Upper lobe of right lung (tissue), 1 donor: ENCODE data around the gene NXNL2. TPM values are rescaled to one million over a fixed set of nuclear protein-coding genes. Genes with fewer than 3 reads are reported as not detected.
A peak's percentile ranks its signal among the peaks of the same experiment; 100 is the strongest.

ENCODE experiments used
- ATAC-seq: fragments of 200-7000 bp; cut with Tn5 transposase; one replicate; pipeline ENCODE4 v1.9.1; 2020; ENCODE audit warnings: mild to moderate bottlenecking, moderate library complexity
- DNase-seq: peaks from one replicate; pipeline ENCODE4 v3.0.0-alpha.2; 2020
- H3K27ac ChIP-seq: fragments of 200-600 bp; one replicate; pipeline ENCODE4 v1.8.0; 2022
- H3K27me3 ChIP-seq: fragments of 200-600 bp; one replicate; pipeline ENCODE4 v1.8.0; 2022; ENCODE audit warnings: mild to moderate bottlenecking
- H3K36me3 ChIP-seq: fragments of 200-600 bp; one replicate; pipeline ENCODE4 v1.8.0; 2022
- H3K4me1 ChIP-seq: fragments of 200-600 bp; one replicate; pipeline ENCODE4 v1.8.0; 2022
- H3K4me3 ChIP-seq: fragments of 200-600 bp; one replicate; pipeline ENCODE4 v1.8.0; 2022; ENCODE audit warnings: mild to moderate bottlenecking
- H3K9me3 ChIP-seq: fragments of 200-600 bp; one replicate; pipeline ENCODE4 v1.8.0; 2022
- CTCF ChIP-seq: fragments of 200-600 bp; IDR thresholded peaks from one replicate; pipeline ENCODE4 v1.8.0; 2022; ENCODE audit warnings: antibody characterized with exemption
- intact Hi-C: fragments of 100-400 bp; cut with DNase I; formaldehyde crosslinking; loops from one replicate; pipeline ENCODE4 v1.11.0; 2022
- total RNA-seq: library from RNA; stranded (reverse); fragmentation: NEBNext Ultra II Directional; extraction: Animal tissue kit (Norgen Biotek cat#: 25700); gene quantifications from one replicate; pipeline ENCODE4 v1.2.1, GENCODE V29; 2021
- donor health status: DM: no; HTN: yes; CAD: no; lungs with severe emphysema.

NXNL2 gene
- total RNA-seq, 1 donor from 2014 or later = not detected

DNA sequence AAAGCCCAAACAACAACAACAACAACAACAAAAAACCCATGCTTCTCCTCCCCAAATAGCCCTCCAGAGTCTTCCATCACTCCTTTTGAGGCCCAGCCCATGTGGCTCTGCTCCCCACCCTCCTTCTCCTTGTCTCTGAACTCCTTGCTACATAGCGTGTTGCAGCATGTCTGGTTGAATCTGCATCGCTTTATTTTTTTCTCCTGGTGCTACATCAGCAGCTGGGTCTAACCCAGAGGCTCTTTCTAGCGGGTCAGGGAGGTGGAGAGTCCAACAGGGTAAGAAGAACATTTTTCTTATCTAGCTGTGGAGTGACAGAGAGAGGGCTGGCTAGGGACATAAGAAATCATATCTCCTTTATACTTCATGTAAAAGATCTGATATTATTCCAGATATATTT is 18.4 kb downstream of the NXNL2 start:
- Histone ChIP-seq H3K27ac (no peak overlapping the region), H3K27me3 (no peaks in the 10 kb centered on the region), H3K36me3 (no peaks in the 10 kb centered on the region), H3K9me3 (no peaks in the 10 kb centered on the region), H3K4me3 (no peak overlapping the region), H3K4me1 (no peaks in the 10 kb centered on the region)
- TF ChIP-seq CTCF = no peak
- ATAC-seq = no peak
- intact Hi-C loops = no loop called here
- DNase-seq = no peak

- ATAC-seq = no peak
- no peak for DNase-seq
- H3K36me3 ChIP-seq = no peaks in the 10 kb centered on the region
- no peaks in the 10 kb centered on the region for H3K9me3 ChIP-seq
- TF ChIP-seq CTCF = no peak
- no peaks in the 10 kb centered on the region for H3K27me3 ChIP-seq
- no peak overlapping the region for H3K4me3 ChIP-seq
- no peaks in the 10 kb centered on the region for H3K4me1 ChIP-seq
- intact Hi-C loops = no loop called here
- H3K27ac ChIP-seq = no peak overlapping the region
These were observed 20.4 kb downstream of the NXNL2 start for GRCh38 chr9:88555268-88555980.

DNA sequence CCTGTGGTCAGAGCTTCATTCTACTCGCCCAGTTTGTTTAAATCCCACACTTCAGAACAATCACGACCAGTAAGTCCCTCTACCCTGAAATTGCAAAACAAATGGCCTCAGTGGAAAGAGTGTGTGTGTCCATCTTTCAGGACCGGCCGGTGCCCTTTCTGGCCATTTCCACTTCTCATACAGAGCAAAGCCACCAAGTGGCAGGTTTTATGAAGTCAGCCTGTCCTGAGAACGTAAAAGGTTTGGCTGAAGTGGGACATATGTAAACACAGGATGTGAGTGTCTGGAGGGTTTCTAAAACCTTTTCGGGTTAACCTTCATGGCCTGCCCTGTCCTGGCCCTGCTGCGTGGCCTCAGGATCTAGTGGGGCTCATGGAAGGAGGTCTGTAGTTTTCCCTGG is 24.7 kb downstream of the NXNL2 start:
- Histone ChIP-seq H3K36me3 (no peaks in the 10 kb centered on the region), H3K27me3 (no peaks in the 10 kb centered on the region), H3K27ac (no peak overlapping the region), H3K4me3 (no peak overlapping the region), H3K9me3 (no peaks in the 10 kb centered on the region), H3K4me1 (no peaks in the 10 kb centered on the region)
- intact Hi-C loops = no loop called here
- peak; percentile 50 for ATAC-seq
- DNase-seq = no peak
- TF ChIP-seq CTCF = peak; percentile 11

GRCh38 chr9:88567870-88568269 is 32.9 kb downstream of the NXNL2 start:
- Histone ChIP-seq H3K36me3 (no peaks in the 10 kb centered on the region), H3K4me1 (no peaks in the 10 kb centered on the region), H3K27ac (no peak overlapping the region), H3K27me3 (no peaks in the 10 kb centered on the region), H3K9me3 (no peaks in the 10 kb centered on the region), H3K4me3 (no peak overlapping the region)
- ATAC-seq (no peak), DNase-seq (no peak)
- TF ChIP-seq CTCF = no peak
- intact Hi-C loops = no loop called here

DNA sequence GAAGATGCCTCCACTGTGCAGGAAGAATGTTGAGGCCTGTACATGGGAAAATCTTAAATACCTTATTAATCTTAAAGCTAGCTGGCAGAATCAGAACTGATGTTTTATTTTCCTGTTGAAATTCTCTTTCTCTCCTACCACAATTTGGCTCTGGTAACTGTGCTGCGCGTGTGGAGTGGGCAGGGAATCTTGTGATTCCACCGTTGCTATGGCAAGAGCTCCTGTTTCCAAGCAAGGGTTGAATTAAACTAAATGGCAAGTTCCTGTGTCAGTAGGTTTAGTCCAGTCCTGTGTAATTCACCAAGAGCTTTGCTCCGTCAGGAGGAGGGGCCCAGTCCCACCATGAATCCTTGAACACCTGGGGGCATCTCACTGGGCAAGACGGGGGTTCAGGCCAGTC is 36.4 kb downstream of the NXNL2 start:
- ATAC-seq (no peak), DNase-seq (no peak)
- Histone ChIP-seq H3K9me3 (no peaks in the 10 kb centered on the region), H3K27me3 (no peaks in the 10 kb centered on the region), H3K36me3 (no peaks in the 10 kb centered on the region), H3K4me1 (peaks cover 5% of the 10 kb centered on the region), H3K27ac (no peak overlapping the region), H3K4me3 (no peak overlapping the region)
- intact Hi-C loops = no loop called here
- no peak for TF ChIP-seq CTCF

DNA sequence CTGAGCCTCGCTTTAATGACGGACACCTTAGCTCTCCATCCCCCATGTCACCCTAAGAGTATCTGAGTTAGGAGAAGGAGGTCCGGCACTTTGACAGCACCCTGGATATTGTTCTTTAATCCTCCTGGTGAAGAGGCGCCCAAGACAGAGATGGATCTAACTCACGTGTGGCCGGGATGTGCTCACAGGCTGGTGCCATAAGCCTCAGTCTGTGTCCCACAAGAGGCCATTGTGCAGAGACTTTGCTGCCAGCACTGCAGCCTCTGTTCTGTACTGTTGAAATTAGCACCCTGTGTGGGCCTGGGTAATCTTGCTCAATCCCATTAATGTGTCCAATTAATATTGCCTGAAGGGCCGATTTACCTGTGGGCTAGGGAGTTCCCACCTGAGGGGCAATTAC is 37.7 kb downstream of the NXNL2 start:
- intact Hi-C loops = no loop called here
- ATAC-seq (no peak), DNase-seq (no peak)
- no peak overlapping the region for H3K27ac ChIP-seq
- H3K27me3 ChIP-seq = no peaks in the 10 kb centered on the region
- no peak for TF ChIP-seq CTCF
- H3K36me3 ChIP-seq = no peaks in the 10 kb centered on the region
- no peak overlapping the region for H3K4me3 ChIP-seq
- H3K4me1 ChIP-seq = peaks cover 5% of the 10 kb centered on the region
- no peaks in the 10 kb centered on the region for H3K9me3 ChIP-seq
